ENCODE data around the gene OR8D2.

DNA sequence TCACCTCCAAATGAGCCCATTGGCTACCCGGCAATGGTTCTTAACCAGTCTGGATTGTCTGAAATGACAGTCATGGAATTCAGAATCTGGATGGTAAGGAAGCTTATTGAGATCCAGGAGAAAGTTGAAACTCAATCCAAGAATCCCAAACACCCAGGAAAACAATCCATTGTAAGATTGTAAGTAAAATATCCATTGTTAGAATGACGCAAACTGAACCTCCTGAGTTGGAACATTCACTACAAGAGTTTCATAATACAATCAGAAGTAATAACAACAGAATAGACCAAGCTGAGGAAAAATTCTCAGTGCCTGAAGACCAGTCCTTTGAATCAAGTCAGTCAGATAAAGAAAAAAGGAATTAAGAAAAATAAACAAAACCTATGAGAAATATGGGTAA is 41.7 kb downstream of the OR8D2 start:
- TF ChIP-seq, protein P1, sequence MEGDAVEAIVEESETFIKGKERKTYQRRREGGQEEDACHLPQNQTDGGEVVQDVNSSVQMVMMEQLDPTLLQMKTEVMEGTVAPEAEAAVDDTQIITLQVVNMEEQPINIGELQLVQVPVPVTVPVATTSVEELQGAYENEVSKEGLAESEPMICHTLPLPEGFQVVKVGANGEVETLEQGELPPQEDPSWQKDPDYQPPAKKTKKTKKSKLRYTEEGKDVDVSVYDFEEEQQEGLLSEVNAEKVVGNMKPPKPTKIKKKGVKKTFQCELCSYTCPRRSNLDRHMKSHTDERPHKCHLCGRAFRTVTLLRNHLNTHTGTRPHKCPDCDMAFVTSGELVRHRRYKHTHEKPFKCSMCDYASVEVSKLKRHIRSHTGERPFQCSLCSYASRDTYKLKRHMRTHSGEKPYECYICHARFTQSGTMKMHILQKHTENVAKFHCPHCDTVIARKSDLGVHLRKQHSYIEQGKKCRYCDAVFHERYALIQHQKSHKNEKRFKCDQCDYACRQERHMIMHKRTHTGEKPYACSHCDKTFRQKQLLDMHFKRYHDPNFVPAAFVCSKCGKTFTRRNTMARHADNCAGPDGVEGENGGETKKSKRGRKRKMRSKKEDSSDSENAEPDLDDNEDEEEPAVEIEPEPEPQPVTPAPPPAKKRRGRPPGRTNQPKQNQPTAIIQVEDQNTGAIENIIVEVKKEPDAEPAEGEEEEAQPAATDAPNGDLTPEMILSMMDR (IDR thresholded peaks at IDR 0.05) = no peak
- TF ChIP-seq POLR2A (IDR thresholded peaks at IDR 0.05) = no peak
- TF ChIP-seq POLR2AphosphoS5 (IDR thresholded peaks at IDR 0.05; ENCODE audit: insufficient read depth in 1 of 2, low read depth in 1 of 2) = no peak

Measured in vagina (tissue), 2 donors.